GM10248 (cell line): Measurements from ENCODE around the gene SUMF2.
"Not testable (repeated sequence)": the region's sequence is repeated elsewhere in the genome, so short reads cannot be mapped to it uniquely, and the experiment has no call there.

ENCODE experiments used
- CTCF ChIA-PET: fragments of 300-600 bp; sonication (Branson Sonifier 250); formaldehyde crosslinking; extraction: SDS; loops from one replicate; lab custom pipeline; 2021; ENCODE audit warnings: antibody characterized with exemption; lab: Yijun Ruan, JAX
- POLR2A ChIA-PET: fragments of 350-650 bp; sonication (Branson Sonifier 250); formaldehyde crosslinking; extraction: SDS; loops from one replicate; lab custom pipeline; 2020; ENCODE audit warnings: antibody characterized with exemption; lab: Yijun Ruan, JAX
- DNase-seq: peaks from one replicate; pipeline ENCODE4 v3.0.0; 2012; ENCODE audit errors: extremely low spot score
- TF ChIP-seq, protein P1 (sequence below): IDR thresholded peaks from 2 replicates; pipeline ENCODE4 v1.5.1; 2012; ENCODE audit warnings: mild to moderate bottlenecking, low read depth; ENCODE audit errors: extremely low read depth, missing control alignments, control extremely low read depth

The SUMF2 gene

DNA sequence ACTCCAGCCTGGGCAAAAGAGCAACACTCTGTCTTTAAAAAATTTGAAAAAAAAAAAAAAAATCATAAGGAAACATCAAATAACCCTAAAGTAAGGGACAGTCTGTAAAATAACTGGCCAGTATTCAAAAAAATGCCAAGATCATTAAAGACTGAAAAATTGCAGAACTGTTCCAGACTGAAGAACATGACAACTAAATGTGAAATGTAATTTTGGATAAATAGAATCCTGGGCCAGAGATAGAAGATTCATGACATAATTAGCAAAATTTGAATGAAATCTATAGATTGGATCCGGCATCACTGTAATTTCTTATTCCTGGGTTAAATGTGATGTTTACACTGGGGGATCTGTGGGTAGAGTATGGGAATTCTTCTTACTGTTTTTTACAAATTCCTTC, 15.8 kb upstream of the SUMF2 start:
- ChIA-PET CTCF (no interaction called here), POLR2A (no interaction called here)
- no peak for DNase-seq
- TF ChIP-seq, protein P1, sequence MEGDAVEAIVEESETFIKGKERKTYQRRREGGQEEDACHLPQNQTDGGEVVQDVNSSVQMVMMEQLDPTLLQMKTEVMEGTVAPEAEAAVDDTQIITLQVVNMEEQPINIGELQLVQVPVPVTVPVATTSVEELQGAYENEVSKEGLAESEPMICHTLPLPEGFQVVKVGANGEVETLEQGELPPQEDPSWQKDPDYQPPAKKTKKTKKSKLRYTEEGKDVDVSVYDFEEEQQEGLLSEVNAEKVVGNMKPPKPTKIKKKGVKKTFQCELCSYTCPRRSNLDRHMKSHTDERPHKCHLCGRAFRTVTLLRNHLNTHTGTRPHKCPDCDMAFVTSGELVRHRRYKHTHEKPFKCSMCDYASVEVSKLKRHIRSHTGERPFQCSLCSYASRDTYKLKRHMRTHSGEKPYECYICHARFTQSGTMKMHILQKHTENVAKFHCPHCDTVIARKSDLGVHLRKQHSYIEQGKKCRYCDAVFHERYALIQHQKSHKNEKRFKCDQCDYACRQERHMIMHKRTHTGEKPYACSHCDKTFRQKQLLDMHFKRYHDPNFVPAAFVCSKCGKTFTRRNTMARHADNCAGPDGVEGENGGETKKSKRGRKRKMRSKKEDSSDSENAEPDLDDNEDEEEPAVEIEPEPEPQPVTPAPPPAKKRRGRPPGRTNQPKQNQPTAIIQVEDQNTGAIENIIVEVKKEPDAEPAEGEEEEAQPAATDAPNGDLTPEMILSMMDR = no peak

DNA sequence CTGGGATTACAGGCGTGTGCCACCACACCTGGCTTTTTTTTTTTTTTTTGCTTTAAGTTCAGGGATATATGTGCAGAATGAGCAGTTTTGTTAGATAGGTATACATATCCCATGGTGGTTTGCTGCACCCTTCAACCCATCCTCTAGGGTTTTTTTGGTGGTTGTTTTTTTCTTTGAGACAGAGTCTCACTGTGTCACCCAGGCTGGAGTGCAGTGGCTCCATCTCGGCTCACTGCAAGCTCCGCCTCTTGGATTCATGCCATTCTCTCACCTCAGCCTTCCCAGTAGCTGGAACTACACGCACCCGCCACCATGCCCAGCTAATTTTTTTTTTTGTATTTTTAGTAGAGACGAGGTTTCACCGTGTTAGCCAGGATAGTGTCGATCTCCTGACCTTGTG, 15.3 kb upstream of the SUMF2 start:
- CTCF ChIA-PET, POLR2A ChIA-PET, DNase-seq: not testable (repeated sequence)

DNA sequence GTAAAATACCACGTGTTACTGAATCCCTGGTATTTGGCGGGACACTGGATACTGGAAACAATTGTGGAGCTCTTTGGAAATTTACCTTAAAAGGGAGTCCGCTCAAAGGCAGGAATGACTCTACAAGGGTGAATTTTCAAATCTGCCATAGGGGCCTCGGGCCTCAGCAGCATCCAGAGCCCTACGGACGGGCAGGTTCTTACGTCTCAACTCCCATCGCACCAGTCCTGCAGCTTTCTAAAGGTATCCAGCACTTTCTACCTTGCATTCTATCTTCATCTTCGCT, 13.1 kb upstream of the SUMF2 start:
- ChIA-PET POLR2A (interaction anchor here (0.8 to 2.1 kb wide), 7 partner anchors 9 to 55 kb away, joined by 4 to 17 read pairs (median 5); partner anchors contain the start of genes CHCHD2, PHKG1 and SUMF2), CTCF (interaction anchor here (0.9 to 2.3 kb wide), 10 partner anchors 11 to 87 kb away, joined by 3 to 14 read pairs (median 5); partner anchors contain the start of gene SUMF2)
- DNase-seq = no peak
- TF ChIP-seq, protein P1 = no peak

DNA sequence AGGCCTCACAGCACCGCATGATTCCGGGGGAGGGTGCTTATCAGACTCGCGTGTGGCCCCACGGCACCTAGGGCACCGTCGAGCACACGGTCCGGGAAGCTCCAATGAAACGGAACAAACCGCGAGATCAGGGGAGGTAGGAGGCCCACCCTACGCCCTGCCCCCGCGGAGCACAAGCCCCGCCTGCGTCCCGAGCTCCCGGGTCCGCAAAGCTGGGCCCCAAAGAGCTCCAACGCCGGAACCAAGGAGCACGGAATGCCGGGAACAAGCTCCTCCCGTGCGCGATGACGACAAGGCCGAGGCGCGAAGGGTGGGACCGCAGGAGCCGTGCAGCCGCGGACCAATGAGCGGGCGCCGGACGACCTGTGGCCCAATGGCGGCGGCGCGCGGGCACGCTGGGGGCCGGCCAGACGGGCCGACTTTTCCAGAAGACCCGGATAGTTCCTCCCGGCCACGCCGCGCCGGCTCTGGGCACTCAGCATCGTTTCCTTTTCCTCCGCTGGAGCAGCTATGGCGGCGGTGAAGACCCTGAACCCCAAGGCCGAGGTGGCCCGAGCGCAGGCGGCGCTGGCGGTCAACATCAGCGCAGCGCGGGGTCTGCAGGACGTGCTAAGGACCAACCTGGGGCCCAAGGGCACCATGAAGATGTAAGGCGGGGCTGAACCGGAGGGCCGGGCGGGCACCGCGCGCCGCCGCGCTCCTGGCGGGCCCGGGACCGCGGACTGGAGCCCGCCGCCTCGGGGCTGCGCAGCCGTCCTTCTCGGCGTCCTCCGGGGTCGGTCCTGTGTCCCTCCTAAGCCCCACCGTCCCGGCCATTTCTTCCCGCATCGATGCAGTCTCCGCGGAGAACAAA, 12.5 kb upstream of the SUMF2 start, which contains the start of the genes CCT6A and PSPH:
Gene CCT6A (plus strand): TSS at position 427 of the 853 bp plus-strand sequence. CDS start 84 bp downstream, at position 511.
Gene PSPH (minus strand): TSS at position 106 of the 853 bp plus-strand sequence. CDS start 30,232 bp downstream, outside the sequence.
- ChIA-PET POLR2A (interaction anchor here (0.5 to 2.1 kb wide), 8 partner anchors 10 to 410 kb away, joined by 3 to 17 read pairs (median 5); partner anchors contain the start of genes CHCHD2, PHKG1 and SUMF2), CTCF (interaction anchor here (0.9 to 2.3 kb wide), 10 partner anchors 11 to 88 kb away, joined by 3 to 14 read pairs (median 5); partner anchors contain the start of gene SUMF2)
- peak; percentile 95 for DNase-seq
- TF ChIP-seq, protein P1 = no peak

DNA sequence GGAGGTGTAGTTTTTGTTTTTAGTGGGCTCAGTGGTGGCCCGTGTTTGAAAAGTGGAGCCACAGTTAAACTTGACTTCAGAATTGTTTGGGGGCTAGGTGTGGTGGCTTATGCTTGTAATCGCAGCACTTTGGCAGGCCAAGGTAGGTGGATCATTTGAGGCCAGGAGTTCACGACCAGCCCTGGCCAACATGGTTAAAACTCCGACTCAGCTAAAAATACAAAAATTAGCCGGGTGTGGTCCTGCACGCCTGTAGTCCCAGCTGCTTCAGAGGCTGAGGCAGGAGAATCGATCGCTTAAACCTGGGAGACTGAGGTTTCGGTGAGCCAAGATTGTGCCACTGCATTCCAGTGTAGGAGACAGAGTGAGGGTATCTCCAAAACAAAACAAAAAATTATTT, 10.7 kb upstream of the SUMF2 start:
- ChIA-PET POLR2A (no interaction called here), CTCF (interaction anchor here (1.0 to 1.2 kb wide), 2 partner anchors 8 to 11 kb away, joined by 3 to 4 read pairs; partner anchors contain the start of gene SUMF2)
- no peak for DNase-seq
- TF ChIP-seq, protein P1 = no peak

DNA sequence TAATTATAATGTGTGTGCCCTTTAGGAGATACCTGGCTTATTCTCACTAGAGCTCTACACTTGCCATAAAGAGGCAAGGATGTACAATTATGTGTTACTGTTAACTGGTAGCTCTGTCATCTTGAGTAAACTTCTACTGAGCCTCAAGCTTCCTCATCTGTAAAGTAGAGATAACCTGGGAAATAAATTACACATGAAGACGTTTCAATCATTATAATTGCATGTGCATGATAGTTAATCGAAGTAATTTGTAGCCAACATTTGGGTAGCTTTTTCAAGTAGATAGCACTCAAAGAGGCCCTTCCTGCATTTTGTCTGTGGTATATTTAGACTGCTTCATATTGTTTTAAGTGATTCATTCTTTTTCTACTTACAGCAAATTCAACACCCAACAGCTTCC, 10.1 kb upstream of the SUMF2 start:
- DNase-seq = no peak
- TF ChIP-seq, protein P1 = no peak
- CTCF ChIA-PET = interaction anchor here (1.0 to 1.2 kb wide), 4 partner anchors 8 to 54 kb away, joined by 3 to 4 read pairs (median 3); partner anchors contain the start of gene SUMF2
- POLR2A ChIA-PET = no interaction called here

DNA sequence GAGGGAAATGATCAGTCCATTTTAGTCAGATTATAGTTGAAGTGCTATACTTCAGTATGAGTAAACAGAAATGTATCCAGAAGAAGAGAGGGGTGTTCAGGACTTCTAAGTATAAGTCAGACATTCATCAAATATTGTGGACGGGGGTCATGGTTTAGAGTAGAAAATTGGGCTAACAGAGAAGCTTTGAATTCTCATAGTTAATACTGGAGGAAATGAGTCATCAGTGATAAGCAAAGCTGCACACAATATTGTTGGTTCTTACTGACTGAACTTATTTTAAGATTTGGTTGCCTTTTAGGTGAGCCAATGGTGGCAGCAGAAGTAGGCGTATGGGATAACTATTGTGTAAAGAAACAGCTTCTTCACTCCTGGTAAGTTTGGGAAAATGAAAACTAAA, 1.7 kb upstream of the SUMF2 start:
- CTCF ChIA-PET = interaction anchor here (1.1 to 2.4 kb wide), 3 partner anchors 9 to 98 kb away, joined by 4 to 7 read pairs (median 4); partner anchors contain the start of gene NIPSNAP2
- no peak for DNase-seq
- TF ChIP-seq, protein P1 = no peak
- POLR2A ChIA-PET = no interaction called here
